A549 (cell line): Measurements from ENCODE around the gene PIK3C3. TPM values are rescaled to one million over a fixed set of nuclear protein-coding genes. Genes with fewer than 3 reads are reported as not detected.

Experiments
- ATAC-seq, 2 experiments: fragments of 200-7000 bp in 1 of 2; fragments of >200 bp in 1 of 2; cut with Nextera tagmentation in 1 of 2; cut with Tn5 transposase in 1 of 2; 3 replicates each; pipeline versions ENCODE4 v1.8.0 to v1.9.1; 2018 to 2020; ENCODE audit warnings: mild to moderate bottlenecking in 1 of 2, moderate library complexity in 1 of 2
- CTCF ChIA-PET: fragments of 300-600 bp; sonication (Branson Sonifier 250); formaldehyde crosslinking; extraction: SDS; loops from one replicate; lab custom pipeline; 2021; ENCODE audit warnings: antibody characterized with exemption, inconsistent platforms; lab: Yijun Ruan, JAX
- POLR2A ChIA-PET: fragments of 350-600 bp; formaldehyde crosslinking; extraction: SDS; loops from one replicate; lab custom pipeline; 2021; ENCODE audit warnings: antibody characterized with exemption, inconsistent platforms; lab: Yijun Ruan, JAX
- DNase-seq, 2 experiments: peaks; one replicate each; pipeline versions ENCODE4 v3.0.0 to v3.0.0-alpha.2; 2011 to 2016; ENCODE audit warnings: low read depth in 1 of 2, low spot score in 1 of 2
- FAIRE-seq: peaks from 2 replicates; lab custom pipeline; 2011; peaks lifted over from hg19 to GRCh38; lab: Jason Lieb, UNC
- H3K27ac ChIP-seq, 2 experiments: fragments of >200 bp; sonication (Bioruptor Twin); formaldehyde crosslinking; 3 replicates each; pipeline ENCODE4 v1.5.1; 2016 to 2017
- H3K4me1 ChIP-seq: fragments of >200 bp; sonication (Bioruptor Twin); formaldehyde crosslinking; 3 replicates; pipeline ENCODE4 v1.6.1; 2016
- H3K4me2 ChIP-seq: fragments of >200 bp; sonication (Bioruptor Twin); formaldehyde crosslinking; 3 replicates; pipeline ENCODE4 v1.6.1; 2016
- H3K4me3 ChIP-seq: fragments of >200 bp; sonication (Bioruptor Twin); formaldehyde crosslinking; 3 replicates; pipeline ENCODE4 v1.5.1; 2016
- H3K9me3 ChIP-seq: fragments of >200 bp; sonication (Bioruptor Twin); formaldehyde crosslinking; 3 replicates; pipeline ENCODE4 v1.6.1; 2016
- BHLHE40 ChIP-seq: IDR thresholded peaks from 2 replicates; pipeline ENCODE4 v1.6.1; 2012; ENCODE audit warnings: low read depth, low read length, inconsistent platforms
- CHD4 ChIP-seq: fragments of 200-600 bp; sonication (generic); IDR thresholded peaks from 2 replicates; pipeline ENCODE4 v1.6.1; 2016; ENCODE audit warnings: antibody characterized with exemption, mild to moderate bottlenecking, borderline replicate concordance
- EHF ChIP-seq: fragments of 250-450 bp; sonication (Bioruptor Pico); IDR thresholded peaks from 2 replicates; pipeline ENCODE4 v1.5.0; 2020; ENCODE audit warnings: mild to moderate bottlenecking
- EHMT2 ChIP-seq: fragments of 200-600 bp; sonication (generic); IDR thresholded peaks from 2 replicates; pipeline ENCODE4 v1.6.1; 2016; ENCODE audit warnings: antibody characterized with exemption, low read depth, mild to moderate bottlenecking, moderate library complexity
- EP300 ChIP-seq, 2 experiments: fragments of >200 bp; sonication (Bioruptor Twin); formaldehyde crosslinking; IDR thresholded peaks; 2 replicates in 1 of 2; 3 replicates in 1 of 2; pipeline ENCODE4 v1.6.1; 2016 to 2017
- GATA3 ChIP-seq: IDR thresholded peaks from 2 replicates; pipeline ENCODE4 v1.6.1; 2012; ENCODE audit warnings: borderline replicate concordance
- HES2 ChIP-seq: fragments of >200 bp; sonication (Bioruptor Twin); formaldehyde crosslinking; IDR thresholded peaks from 2 replicates; pipeline ENCODE4 v1.6.1; 2016
- HEYL ChIP-seq: fragments of 250-450 bp; sonication (Bioruptor Pico); IDR thresholded peaks from 2 replicates; pipeline ENCODE4 v1.8.0; 2021; ENCODE audit warnings: mild to moderate bottlenecking, moderate library complexity
- HOXB13 ChIP-seq: fragments of 250-450 bp; sonication (Bioruptor Pico); IDR thresholded peaks from 2 replicates; pipeline ENCODE4 v1.5.0; 2020; ENCODE audit warnings: low read depth, mild to moderate bottlenecking, moderate library complexity
- JUNB ChIP-seq: fragments of >200 bp; sonication (Bioruptor Twin); formaldehyde crosslinking; IDR thresholded peaks from 2 replicates; pipeline ENCODE4 v1.6.1; 2016
- KDM5A ChIP-seq: fragments of 200-600 bp; sonication (generic); IDR thresholded peaks from 2 replicates; pipeline ENCODE4 v1.6.1; 2016; ENCODE audit warnings: antibody characterized with exemption, mild to moderate bottlenecking
- MAZ ChIP-seq: fragments of 150-350 bp; IDR thresholded peaks from 2 replicates; pipeline ENCODE4 v1.6.1; 2014; ENCODE audit warnings: antibody characterized with exemption, low read depth, low read length, borderline replicate concordance
- MYC ChIP-seq: IDR thresholded peaks from 2 replicates; pipeline ENCODE4 v1.6.1; 2012; ENCODE audit warnings: mild to moderate bottlenecking, inconsistent platforms, low read length, improper control_type of control experiment, borderline replicate concordance
- NFE2L2 ChIP-seq: fragments of 150-350 bp; conservative IDR thresholded peaks from 2 replicates; pipeline ENCODE4 v1.6.1; 2014; ENCODE audit warnings: low read length
- NPAS2 ChIP-seq: fragments of 250-450 bp; sonication (Bioruptor Pico); IDR thresholded peaks from 2 replicates; pipeline ENCODE4 v1.8.0; 2022; ENCODE audit warnings: mild to moderate bottlenecking, moderate library complexity, borderline replicate concordance
- NR3C1 ChIP-seq: fragments of >200 bp; sonication (Bioruptor Twin); formaldehyde crosslinking; IDR thresholded peaks from 3 replicates; pipeline ENCODE4 v1.6.1; 2017
- RAD21 ChIP-seq, 2 experiments: fragments of >200 bp in 1 of 2; sonication (Bioruptor Twin) in 1 of 2; formaldehyde crosslinking in 1 of 2; IDR thresholded peaks in 1 of 2; conservative IDR thresholded peaks in 1 of 2; 2 replicates in 1 of 2; 3 replicates in 1 of 2; pipeline ENCODE4 v1.6.1; 2012 to 2018; ENCODE audit warnings: inconsistent platforms in 1 of 2
- SMC3 ChIP-seq: fragments of >200 bp; sonication (Bioruptor Twin); formaldehyde crosslinking; IDR thresholded peaks from 3 replicates; pipeline ENCODE4 v1.6.1; 2018; ENCODE audit warnings: inconsistent platforms
- TFCP2L1 ChIP-seq: fragments of 250-450 bp; sonication (Bioruptor Pico); IDR thresholded peaks from 2 replicates; pipeline ENCODE4 v1.5.0; 2021; ENCODE audit warnings: mild to moderate bottlenecking
- TP53 ChIP-seq: fragments of 250-450 bp; sonication (Bioruptor Pico); IDR thresholded peaks from 2 replicates; pipeline ENCODE4 v1.5.0; 2021; ENCODE audit warnings: mild to moderate bottlenecking, moderate library complexity
- ZC3H11A ChIP-seq: fragments of 450-650 bp; IDR thresholded peaks from 2 replicates; pipeline ENCODE4 v1.6.1; 2014; ENCODE audit warnings: antibody characterized with exemption, mild to moderate bottlenecking
- ZSCAN20 ChIP-seq: fragments of 250-450 bp; sonication (Bioruptor Pico); IDR thresholded peaks from 2 replicates; pipeline ENCODE4 v1.8.0; 2022; ENCODE audit warnings: mild to moderate bottlenecking, moderate library complexity
- WGBS: methylation state at CpG from one replicate; pipeline ENCODE4 v1.1.6; 2017; ENCODE audit errors: missing lambda C conversion rate; 5-methylcytosine and 5-hydroxymethylcytosine counted together
- polyA plus RNA-seq, 4 experiments: library from polyadenylated mRNA; depleted of rRNA in 3 of 4; stranded (reverse); fragments of >200 nt; fragmentation: RNase III in 1 of 4; extraction: RNeasy Plus Mini Kit Qiagen cat#74134 plus additional on column Dnase treatment in 1 of 4; gene quantifications; 2 replicates in 3 of 4; 3 replicates in 1 of 4; pipeline ENCODE4 v1.2.3, GENCODE V29; 2011 to 2017
- TF ChIP-seq, protein P1 (sequence below): fragments of 450-650 bp; IDR thresholded peaks from 2 replicates; pipeline ENCODE4 v1.6.1; 2014; ENCODE audit warnings: antibody characterized with exemption
- TF ChIP-seq, protein P2 (sequence below): IDR thresholded peaks from 2 replicates; pipeline ENCODE4 v1.6.1; 2012
- TF ChIP-seq, protein P3 (sequence below): fragments of 150-350 bp; IDR thresholded peaks from 2 replicates; pipeline ENCODE4 v1.6.1; 2014; ENCODE audit warnings: low read depth, mild to moderate bottlenecking, low read length

Gene PIK3C3
- polyA plus RNA-seq, 2 of the 4 experiments (the other 2 are of a cell fraction): 18.6 to 36.0 TPM

DNA sequence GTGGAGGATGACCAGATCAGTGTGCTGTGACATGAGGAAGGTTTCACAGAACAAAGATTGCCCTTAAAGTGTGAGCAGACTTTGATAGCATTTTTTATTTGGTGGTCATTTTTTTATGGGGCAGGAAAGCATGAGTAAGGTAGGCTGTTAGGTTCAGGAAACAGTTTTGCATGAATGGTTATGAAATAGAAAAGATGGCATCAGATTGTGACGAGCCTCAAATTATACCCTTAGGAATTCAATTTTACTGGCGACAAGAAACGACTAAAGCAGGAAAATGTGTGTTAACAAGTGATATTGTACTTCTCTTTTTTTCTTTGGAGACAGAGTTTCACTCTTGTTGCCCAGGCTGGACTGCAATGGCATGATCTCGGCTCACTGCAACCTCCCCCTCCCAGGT is 44.7 kb downstream of the PIK3C3 start:
- CTCF ChIA-PET: no interaction called here
- FAIRE-seq (no peak), DNase-seq (no peak)

DNA sequence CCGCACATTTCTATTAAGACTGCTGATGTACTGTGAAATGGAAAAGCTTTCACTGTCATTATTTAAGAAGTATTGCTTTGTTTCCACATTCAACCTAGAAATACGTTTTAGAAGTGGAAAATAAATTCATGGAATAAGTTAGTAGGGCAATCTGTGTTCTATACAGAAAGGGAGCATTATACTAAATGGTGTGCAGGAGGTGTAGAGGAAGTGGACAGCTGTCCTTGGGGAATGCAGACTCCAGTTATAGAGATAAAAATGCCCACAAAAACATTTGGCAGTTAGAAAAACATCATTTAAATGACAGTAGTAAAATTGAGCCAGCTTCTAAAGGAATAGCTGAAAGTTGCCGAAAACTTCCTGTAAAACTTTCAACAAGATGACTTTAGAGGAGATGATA is 46.8 kb downstream of the PIK3C3 start:
- ATAC-seq (no peak), FAIRE-seq (no peak), DNase-seq (no peak)
- CTCF ChIA-PET: no interaction called here
- H3K9me3 ChIP-seq: no peaks in the 10 kb centered on the region
- POLR2A ChIA-PET: no interaction called here
- TF ChIP-seq GATA3 (no peak), HOXB13 (CRISPR knock-in tag) (no peak), HEYL (no peak), TFCP2L1 (no peak), NPAS2 (CRISPR knock-in tag) (no peak), ZC3H11A (no peak)
- TF ChIP-seq, protein P1, sequence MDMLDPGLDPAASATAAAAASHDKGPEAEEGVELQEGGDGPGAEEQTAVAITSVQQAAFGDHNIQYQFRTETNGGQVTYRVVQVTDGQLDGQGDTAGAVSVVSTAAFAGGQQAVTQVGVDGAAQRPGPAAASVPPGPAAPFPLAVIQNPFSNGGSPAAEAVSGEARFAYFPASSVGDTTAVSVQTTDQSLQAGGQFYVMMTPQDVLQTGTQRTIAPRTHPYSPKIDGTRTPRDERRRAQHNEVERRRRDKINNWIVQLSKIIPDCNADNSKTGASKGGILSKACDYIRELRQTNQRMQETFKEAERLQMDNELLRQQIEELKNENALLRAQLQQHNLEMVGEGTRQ: no peak
- TF ChIP-seq, all 56 proteins: peak for 0
- Histone ChIP-seq H3K4me1 (peaks cover 17% of the 10 kb centered on the region), H3K27ac (no peak overlapping the region), H3K4me3 (no peak overlapping the region), H3K4me2 (no peak overlapping the region)
- WGBS: 81% methylated on average over 3 of the region's 3 CpGs

More for the DNA sequence above, 44.7 kb downstream of the PIK3C3 start:
- Histone ChIP-seq H3K4me2 (no peak overlapping the region), H3K27ac (no peak overlapping the region), H3K9me3 (no peaks in the 10 kb centered on the region), H3K4me3 (no peak overlapping the region)
- WGBS: 89% methylated on average over 4 of the region's 4 CpGs
- POLR2A ChIA-PET: no interaction called here
- no peak for TF ChIP-seq KDM5A
- TF ChIP-seq MYC: no peak
- no peak for TF ChIP-seq TP53
- no peak for TF ChIP-seq NFE2L2
- TF ChIP-seq, protein P2, sequence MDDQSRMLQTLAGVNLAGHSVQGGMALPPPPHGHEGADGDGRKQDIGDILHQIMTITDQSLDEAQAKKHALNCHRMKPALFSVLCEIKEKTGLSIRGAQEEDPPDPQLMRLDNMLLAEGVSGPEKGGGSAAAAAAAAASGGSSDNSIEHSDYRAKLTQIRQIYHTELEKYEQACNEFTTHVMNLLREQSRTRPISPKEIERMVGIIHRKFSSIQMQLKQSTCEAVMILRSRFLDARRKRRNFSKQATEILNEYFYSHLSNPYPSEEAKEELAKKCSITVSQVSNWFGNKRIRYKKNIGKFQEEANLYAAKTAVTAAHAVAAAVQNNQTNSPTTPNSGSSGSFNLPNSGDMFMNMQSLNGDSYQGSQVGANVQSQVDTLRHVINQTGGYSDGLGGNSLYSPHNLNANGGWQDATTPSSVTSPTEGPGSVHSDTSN: no peak
- TF ChIP-seq, all 56 proteins: peak for 0
- peaks cover 17% of the 10 kb centered on the region for H3K4me1 ChIP-seq
- no peak for ATAC-seq

DNA sequence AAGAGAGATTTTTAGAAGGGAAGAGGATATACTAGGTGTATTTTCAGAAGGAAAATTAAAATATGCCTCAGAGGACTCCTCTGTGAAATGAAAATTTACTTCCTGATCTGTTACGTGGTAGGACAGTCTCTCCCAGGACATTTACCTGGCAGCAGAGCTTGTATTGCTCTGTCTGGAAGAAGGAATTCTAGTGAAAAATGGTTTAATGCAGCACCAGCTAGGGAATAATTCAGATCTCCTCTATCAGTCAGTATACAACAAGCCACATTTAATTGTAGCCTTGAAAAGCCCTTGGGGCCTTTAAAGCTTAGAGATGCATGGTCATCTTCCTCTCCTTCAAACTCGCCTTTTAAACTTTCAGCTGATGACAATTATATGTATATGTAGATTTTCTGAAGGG is 49.6 kb downstream of the PIK3C3 start:
- FAIRE-seq: no peak
- TF ChIP-seq JUNB (no peak), EHF (CRISPR knock-in tag) (no peak), RAD21 (conservative IDR thresholded peaks at IDR 0.05 in 1 of 2, IDR thresholded peaks at IDR 0.05 in 1 of 2) (no peak), ZSCAN20 (no peak), MYC (no peak), NR3C1 (no peak), BHLHE40 (no peak), CHD4 (no peak), SMC3 (no peak), HES2 (no peak), MAZ (no peak), NPAS2 (CRISPR knock-in tag) (no peak), EHMT2 (no peak), EP300 (IDR thresholded peaks at IDR 0.05) (no peak)
- TF ChIP-seq, protein P3, sequence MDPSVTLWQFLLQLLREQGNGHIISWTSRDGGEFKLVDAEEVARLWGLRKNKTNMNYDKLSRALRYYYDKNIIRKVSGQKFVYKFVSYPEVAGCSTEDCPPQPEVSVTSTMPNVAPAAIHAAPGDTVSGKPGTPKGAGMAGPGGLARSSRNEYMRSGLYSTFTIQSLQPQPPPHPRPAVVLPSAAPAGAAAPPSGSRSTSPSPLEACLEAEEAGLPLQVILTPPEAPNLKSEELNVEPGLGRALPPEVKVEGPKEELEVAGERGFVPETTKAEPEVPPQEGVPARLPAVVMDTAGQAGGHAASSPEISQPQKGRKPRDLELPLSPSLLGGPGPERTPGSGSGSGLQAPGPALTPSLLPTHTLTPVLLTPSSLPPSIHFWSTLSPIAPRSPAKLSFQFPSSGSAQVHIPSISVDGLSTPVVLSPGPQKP: no peak
- TF ChIP-seq, all 56 proteins: peak for 0
- DNase-seq: no peak
- 90% methylated on average over 2 of the region's 2 CpGs for WGBS
- no peak for ATAC-seq
- H3K27ac ChIP-seq: no peak overlapping the region
- H3K4me3 ChIP-seq: no peak overlapping the region
- H3K4me2 ChIP-seq: no peak overlapping the region
- ChIA-PET POLR2A (no interaction called here), CTCF (no interaction called here)
- no peaks in the 10 kb centered on the region for H3K4me1 ChIP-seq
- no peaks in the 10 kb centered on the region for H3K9me3 ChIP-seq
